A673 (cell line): Measurements from ENCODE around the gene RPS19. TPM values are rescaled to one million over a fixed set of nuclear protein-coding genes. Genes with fewer than 3 reads are reported as not detected.

Source experiments
- BruUV-seq: library from RNA; stranded (reverse); fragments of 400-500 nt; replicated peaks from 2 replicates; lab custom pipeline; 2021; lab: Mats Ljungman, UMichigan
- CTCF ChIA-PET: fragments of 300-600 bp; sonication (Branson Sonifier 250); formaldehyde crosslinking; loops from one replicate; lab custom pipeline; 2022; ENCODE audit warnings: antibody characterized with exemption; lab: Charles Lee
- POLR2A ChIA-PET: fragments of 300-600 bp; sonication (Branson Sonifier 250); formaldehyde crosslinking; loops from one replicate; lab custom pipeline; 2022; ENCODE audit warnings: antibody characterized with exemption; ENCODE audit not compliant: low non-redundant PET; lab: Charles Lee
- DNase-seq: peaks from one replicate; pipeline ENCODE4 v3.0.0-alpha.2; 2015; ENCODE audit warnings: low spot score
- H3K27ac ChIP-seq: fragments of 200-600 bp; sonication (generic); 2 replicates; pipeline ENCODE4 v1.5.1; 2016; ENCODE audit warnings: mixed run types, low read depth, mild to moderate bottlenecking, mixed read lengths, antibody characterized with exemption, low read length; ENCODE audit not compliant: poor library complexity, severe bottlenecking
- H3K27me3 ChIP-seq: fragments of 200-600 bp; sonication (generic); replicated peaks from 2 replicates; pipeline ENCODE4 v1.6.1; 2017; ENCODE audit warnings: mixed run types, low read depth, mild to moderate bottlenecking, mixed read lengths, antibody characterized with exemption, low read length; ENCODE audit not compliant: insufficient read depth, poor library complexity
- H3K36me3 ChIP-seq: fragments of 200-600 bp; sonication (generic); 2 replicates; pipeline ENCODE4 v1.6.1; 2016; ENCODE audit warnings: mixed run types, mild to moderate bottlenecking, mixed read lengths, antibody characterized with exemption, low read length; ENCODE audit not compliant: insufficient read depth, poor library complexity, severe bottlenecking
- H3K4me1 ChIP-seq: fragments of 200-600 bp; sonication (generic); 2 replicates; pipeline ENCODE4 v1.6.1; 2017; ENCODE audit warnings: mixed run types, mild to moderate bottlenecking, mixed read lengths, antibody characterized with exemption, low read length; ENCODE audit not compliant: insufficient read depth, poor library complexity, severe bottlenecking
- H3K4me3 ChIP-seq: fragments of 200-600 bp; sonication (generic); 2 replicates; pipeline ENCODE4 v1.5.1; 2016; ENCODE audit warnings: low read depth, mixed run types, mild to moderate bottlenecking, mixed read lengths, low read length; ENCODE audit not compliant: poor library complexity, severe bottlenecking
- H3K9me3 ChIP-seq: fragments of 200-600 bp; sonication (generic); 2 replicates; pipeline ENCODE4 v1.6.1; 2016; ENCODE audit warnings: mixed run types, low read depth, mild to moderate bottlenecking, mixed read lengths, antibody characterized with exemption, low read length; ENCODE audit not compliant: poor library complexity, severe bottlenecking
- CTCF ChIP-seq: fragments of 300-800, 200-600 bp; sonication (generic); conservative IDR thresholded peaks from 2 replicates; pipeline ENCODE4 v1.5.1; 2017; ENCODE audit warnings: low read depth, mild to moderate bottlenecking, antibody characterized with exemption, low read length, moderate library complexity, mixed read lengths
- EZH2 ChIP-seq: fragments of 200-600 bp; sonication (generic); IDR thresholded peaks from 2 replicates; pipeline ENCODE4 v1.6.1; 2017; ENCODE audit warnings: borderline replicate concordance, low read depth, mild to moderate bottlenecking, mixed read lengths, antibody characterized with exemption, low read length; ENCODE audit not compliant: poor library complexity, severe bottlenecking
- intact Hi-C: fragments of 100-400 bp; cut with micrococcal nuclease; formaldehyde crosslinking; loops from one replicate; pipeline ENCODE4 v1.10.0; 2022; ENCODE audit not compliant: unreplicated experiment
- total RNA-seq: library from RNA; stranded (reverse); gene quantifications from 2 replicates; pipeline ENCODE4 v1.2.3, GENCODE V29; 2021

The RPS19 gene
- total RNA-seq, 1 experiment from 2014 or later: 2,559 TPM

DNA sequence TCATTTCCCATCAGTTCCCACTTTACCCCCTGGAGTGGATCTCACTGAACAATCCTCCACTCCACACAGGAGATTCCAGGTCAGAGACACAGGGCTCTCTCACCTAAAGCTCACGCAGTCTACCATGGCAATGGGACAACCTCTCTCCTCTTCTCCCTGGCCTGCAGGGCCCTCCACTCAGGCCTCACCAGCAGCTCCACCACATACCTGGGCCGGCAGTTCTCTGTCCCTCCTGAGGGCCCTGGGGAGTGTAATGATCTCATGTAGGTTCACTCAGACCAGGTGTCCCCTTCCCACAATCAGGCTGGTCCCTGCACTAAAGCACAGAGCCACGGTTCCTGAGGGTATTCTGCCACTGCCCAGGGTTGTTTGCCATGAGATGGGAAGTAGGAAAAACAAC lies 48.1 kb upstream of the RPS19 start:
- DNase-seq: no peak
- intact Hi-C loops: no loop called here
- Histone ChIP-seq H3K9me3 (no peaks in the 10 kb centered on the region), H3K27ac (no peak overlapping the region), H3K36me3 (no peaks in the 10 kb centered on the region), H3K4me3 (no peak overlapping the region), H3K27me3 (no peaks in the 10 kb centered on the region), H3K4me1 (no peaks in the 10 kb centered on the region)
- no TSS peak for BruUV-seq
- no peak for TF ChIP-seq CTCF
- TF ChIP-seq EZH2: no peak
- ChIA-PET CTCF (interaction anchor here (0.9 kb wide), 1 partner anchor 19 kb away, joined by 3 read pairs; no protein-coding TSS in a partner anchor), POLR2A (no interaction called here)

GRCh38 chr19:41813911-41814310 lies 46.1 kb upstream of the RPS19 start:
- no TSS peak for BruUV-seq

GRCh38 chr19:41815301-41815700 lies 44.8 kb upstream of the RPS19 start:
- Histone ChIP-seq H3K4me1 (no peaks in the 10 kb centered on the region), H3K36me3 (no peaks in the 10 kb centered on the region), H3K9me3 (no peaks in the 10 kb centered on the region), H3K4me3 (no peak overlapping the region), H3K27me3 (no peaks in the 10 kb centered on the region), H3K27ac (no peak overlapping the region)
- DNase-seq: no peak
- TF ChIP-seq CTCF (no peak), EZH2 (no peak)
- ChIA-PET CTCF (no interaction called here), POLR2A (no interaction called here)
- intact Hi-C loops: no loop called here
- BruUV-seq: no TSS peak

More at GRCh38 chr19:41813911-41814310, 46.1 kb upstream of the RPS19 start:
- no peak overlapping the region for H3K27ac ChIP-seq
- CTCF ChIA-PET: no interaction called here
- no peaks in the 10 kb centered on the region for H3K9me3 ChIP-seq
- H3K4me3 ChIP-seq: no peak overlapping the region
- no peaks in the 10 kb centered on the region for H3K36me3 ChIP-seq
- POLR2A ChIA-PET: no interaction called here
- intact Hi-C loops: no loop called here
- H3K4me1 ChIP-seq: no peaks in the 10 kb centered on the region
- DNase-seq: no peak
- TF ChIP-seq EZH2 (no peak), CTCF (no peak)
- H3K27me3 ChIP-seq: no peaks in the 10 kb centered on the region
